T-helper 1 cell (primary cell): Measurements from ENCODE around the gene ERH.
"Not testable (repeated sequence)": the region's sequence is repeated elsewhere in the genome, so short reads cannot be mapped to it uniquely, and the experiment has no call there.

Experiments used
- DNase-seq, 5 donors: peaks; one replicate each; pipeline ENCODE4 v3.0.0-alpha.2; 2012 to 2020
- total RNA-seq, 4 donors: gene quantifications; one replicate each; lab custom pipeline; 2026; lab: John Stamatoyannopoulos, UW

ERH gene
- 25.1 to 34.7 (median 28.5) reads per million in 4 donors for total RNA-seq

DNA sequence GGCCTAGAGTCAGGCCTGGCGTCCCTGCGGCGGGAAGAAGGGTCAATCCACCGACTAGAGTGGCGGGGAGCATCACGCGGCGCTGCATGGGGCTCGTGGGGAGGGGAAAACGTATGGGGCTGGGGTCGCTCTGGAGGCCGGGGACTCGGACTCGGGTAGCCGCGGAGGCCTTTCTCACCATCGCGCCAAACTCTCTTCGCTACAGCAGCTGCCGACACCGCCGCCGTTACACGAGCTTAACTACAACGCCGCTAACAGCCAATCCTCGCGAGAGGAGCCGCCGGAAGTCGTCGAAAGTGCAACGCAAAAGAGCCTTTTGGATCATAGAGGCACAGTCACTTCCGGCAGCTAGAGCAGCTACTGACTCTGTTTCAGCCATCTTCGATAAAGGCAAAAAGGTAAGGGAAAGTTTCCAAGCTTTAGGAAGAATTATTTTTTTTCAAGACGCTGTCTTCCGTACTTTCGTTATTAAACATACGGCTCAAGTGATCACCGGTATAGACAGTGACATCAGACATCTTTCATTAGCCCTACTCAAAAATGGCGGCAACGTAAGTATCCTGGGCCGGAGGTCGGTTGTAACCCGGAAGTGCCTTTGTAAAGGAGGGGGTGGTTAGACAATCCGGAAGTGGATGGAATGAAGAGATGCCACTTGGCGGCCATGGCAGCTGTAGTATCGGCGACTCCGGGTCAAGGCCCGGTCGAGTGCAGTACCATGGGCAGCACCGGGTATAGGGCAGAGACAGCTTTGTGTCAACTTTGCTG, at the start of gene ERH, which contains the start of gene SLC39A9:
Gene ERH, minus strand, starts transcription at position 247 of the 765 bp plus-strand sequence. Its CDS starts 66 bp downstream, at position 181.
Gene SLC39A9, plus strand, starts transcription at position 640 of the 765 bp plus-strand sequence. CDS start 678 bp downstream, outside the sequence.
- peak; percentile 88 to 97 (median 92) for DNase-seq

DNA sequence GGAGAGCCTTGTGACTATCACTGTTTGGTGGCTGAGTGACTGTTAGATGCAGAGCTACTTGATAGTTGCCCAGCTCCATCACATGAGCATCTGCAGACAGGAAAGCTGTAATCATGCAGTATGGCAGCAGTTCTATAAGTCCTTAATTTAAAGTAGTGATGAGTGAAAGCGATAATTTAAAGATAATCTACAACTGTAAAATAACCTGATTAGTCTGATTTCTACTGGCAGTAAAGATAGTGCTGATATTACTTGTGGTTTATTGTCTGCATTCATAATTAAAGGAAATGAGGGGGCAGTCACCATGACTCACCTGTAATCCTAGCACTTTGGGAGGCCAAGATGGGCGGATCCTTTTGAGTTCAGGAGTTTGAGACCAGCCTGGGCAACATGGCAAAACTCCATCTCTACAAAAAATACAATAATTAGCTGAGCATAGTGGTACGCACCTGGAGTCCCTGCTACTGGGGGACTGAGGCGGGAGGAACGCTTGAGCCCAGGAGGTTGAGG, 45.3 kb upstream of the ERH start:
- DNase-seq, result no peak

DNA sequence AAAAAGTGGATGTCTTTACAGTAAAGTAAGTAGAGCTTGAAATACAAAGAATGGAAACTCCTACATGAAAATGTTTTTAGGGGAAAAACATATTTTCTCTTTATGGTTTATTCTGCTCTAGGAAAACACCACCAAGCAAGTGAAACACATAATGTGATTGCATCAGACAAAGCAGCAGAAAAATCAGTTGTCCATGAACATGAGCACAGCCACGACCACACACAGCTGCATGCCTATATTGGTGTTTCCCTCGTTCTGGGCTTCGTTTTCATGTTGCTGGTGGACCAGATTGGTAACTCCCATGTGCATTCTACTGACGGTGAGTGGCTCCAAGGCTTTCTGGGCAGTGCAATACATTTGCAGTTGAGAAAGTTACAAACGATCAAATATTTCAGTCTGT, 43.8 kb upstream of the ERH start:
- DNase-seq, result peak in 1 of 5 donors; percentile 19

DNA sequence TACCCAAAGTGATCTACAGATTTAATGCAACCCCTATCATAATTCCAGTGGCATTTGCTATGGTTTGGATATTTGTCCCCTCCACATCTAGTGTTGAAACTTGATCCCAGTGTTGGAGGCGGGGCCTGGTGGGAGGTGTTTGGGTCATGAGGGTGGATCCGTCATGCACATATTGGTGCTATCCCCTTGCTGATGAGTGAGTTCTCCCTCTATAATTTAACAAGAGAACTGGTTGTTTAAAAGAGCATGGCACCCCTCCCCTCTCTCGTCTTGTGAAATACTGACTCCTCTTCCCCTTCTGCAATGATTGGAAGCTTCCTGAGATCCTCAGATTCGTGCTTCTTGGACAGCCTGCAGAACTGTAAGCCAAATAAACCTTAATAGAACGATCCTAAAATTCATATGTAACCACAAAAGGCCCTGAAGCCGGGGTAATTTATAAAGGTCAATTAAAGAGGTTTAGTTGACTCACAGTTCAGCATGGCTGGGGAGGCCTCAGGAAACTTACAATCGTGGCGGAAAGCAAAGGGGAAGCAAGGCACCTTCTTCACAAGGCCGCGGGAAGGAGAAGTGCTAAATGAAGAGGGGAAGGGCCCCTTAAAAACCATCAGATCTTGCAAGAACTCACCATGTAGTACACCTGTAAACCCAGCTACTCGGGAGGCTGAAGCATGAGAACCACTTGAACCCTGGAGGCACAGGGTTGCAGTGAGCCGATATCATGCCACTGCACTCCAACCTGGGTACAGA, 41.6 kb upstream of the ERH start:
- DNase-seq, result no peak

DNA sequence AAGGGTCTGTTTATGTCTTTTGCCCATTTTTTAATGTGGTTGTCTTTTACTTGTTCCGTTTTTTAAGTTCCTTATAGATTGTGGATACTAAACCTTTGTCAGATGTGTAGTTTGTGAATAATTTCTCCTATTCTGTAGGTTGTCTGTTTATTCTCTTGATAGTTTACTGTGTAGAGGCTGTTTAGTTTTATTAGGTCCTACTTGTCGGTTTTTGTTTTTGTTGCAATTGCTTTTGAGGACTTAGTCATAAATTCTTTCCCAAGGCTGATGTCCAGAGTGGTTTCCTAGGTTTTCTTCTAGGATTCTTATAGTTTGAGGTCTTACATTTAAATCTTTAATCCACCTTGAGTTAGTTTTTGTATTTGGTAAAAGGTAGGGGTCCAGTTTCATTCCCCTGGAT, 34.3 kb upstream of the ERH start:
- no peak for DNase-seq

DNA sequence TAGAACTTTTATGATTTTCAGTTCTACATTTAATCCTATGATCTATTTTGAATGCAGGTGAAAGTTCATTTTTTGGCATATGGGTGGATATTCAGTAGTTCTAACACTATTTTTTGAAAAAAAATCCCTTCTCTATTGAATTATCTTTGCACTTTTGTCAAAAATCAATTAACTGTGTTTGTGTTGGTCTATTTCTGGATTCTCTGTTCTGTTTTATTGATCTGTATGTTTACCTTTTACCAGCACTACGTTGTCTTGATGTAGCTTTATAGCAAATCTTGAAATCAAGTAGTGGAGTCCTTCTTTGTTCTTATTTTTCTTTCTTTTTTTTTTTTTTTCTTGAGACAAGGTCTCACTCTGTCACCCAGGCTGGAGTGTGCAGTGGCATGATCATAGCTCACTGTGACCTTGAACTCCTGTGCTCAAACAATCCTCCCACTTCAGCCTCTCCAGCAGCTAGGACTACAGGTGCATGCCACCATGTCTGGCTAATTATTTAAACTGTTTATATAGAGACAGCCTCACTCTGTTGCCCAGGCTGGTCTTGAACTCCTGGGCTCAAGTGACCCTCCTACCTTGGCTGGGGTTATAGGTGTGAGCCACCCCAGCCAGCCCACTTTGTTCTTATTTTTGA, 32.3 kb upstream of the ERH start:
- no peak for DNase-seq

DNA sequence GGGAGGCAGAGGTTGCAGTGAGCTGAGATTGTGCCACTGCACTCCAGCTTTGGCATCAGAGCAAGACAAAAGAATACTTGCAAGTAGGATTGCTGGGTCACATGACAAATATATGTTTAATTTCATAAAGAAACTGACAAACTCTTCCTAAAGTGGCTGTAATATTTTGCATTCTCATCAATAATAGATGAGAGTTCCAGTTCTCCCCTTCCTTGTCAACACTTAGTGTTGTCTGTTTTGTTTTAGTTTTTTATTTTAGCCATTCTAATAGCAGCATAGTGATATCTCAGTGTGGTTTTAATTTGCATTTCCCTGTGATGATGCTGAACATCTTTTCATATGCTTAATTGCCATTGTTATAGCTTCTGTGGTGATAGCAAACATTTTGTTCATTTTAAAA, 31.5 kb upstream of the ERH start:
- no peak for DNase-seq

DNA sequence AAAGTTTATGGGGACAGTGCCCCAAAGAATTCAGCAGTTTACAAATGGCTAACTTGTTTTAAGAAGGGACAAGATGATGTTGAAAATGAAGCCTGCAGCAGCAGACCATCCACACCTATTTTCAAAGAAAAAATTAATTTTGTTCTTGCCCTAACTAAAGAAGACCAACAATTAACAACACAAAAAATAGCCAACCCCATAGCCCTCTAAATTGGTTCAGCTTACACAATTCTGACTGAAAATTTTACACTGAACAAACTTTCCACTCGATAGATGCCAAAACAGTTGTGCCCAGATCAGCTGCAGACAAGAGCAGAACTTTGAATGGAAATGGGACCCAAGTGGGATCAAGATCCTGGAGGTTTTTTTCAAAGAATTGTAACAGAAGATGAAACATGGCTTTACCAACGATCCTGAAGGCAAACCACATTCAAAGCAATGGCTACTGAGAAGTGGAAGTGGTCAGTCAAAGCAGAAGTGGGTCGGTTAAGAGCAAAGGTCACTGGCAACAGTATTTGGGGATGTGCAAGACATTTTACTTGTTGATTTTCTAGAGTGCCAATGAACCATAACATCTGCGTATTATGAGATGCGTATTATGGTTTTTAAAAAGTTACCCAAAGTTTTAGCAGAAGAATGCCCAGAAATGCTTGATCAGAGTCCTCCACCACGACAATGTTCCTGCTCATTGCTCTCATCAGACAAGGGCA, 30.3 kb upstream of the ERH start:
- DNase-seq, result no peak

DNA sequence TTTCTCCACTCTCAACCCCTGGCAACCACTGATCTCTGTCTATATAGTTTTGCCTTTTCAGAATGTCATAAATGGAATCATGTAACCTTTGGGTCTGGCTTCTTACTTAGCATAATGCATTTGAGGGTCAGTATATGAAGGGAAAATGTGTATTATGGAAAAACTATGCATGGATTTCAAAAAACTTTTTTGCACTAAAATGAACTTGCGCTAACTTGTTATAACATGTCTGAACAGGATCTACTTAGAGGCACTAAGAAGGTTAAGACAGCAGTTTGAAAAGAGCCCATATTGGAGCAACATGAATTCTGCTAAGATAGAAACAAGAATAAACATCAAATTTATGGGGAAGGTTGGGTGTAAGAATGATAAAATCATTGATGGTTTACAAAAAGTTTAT, 29.5 kb upstream of the ERH start:
- no peak for DNase-seq

DNA sequence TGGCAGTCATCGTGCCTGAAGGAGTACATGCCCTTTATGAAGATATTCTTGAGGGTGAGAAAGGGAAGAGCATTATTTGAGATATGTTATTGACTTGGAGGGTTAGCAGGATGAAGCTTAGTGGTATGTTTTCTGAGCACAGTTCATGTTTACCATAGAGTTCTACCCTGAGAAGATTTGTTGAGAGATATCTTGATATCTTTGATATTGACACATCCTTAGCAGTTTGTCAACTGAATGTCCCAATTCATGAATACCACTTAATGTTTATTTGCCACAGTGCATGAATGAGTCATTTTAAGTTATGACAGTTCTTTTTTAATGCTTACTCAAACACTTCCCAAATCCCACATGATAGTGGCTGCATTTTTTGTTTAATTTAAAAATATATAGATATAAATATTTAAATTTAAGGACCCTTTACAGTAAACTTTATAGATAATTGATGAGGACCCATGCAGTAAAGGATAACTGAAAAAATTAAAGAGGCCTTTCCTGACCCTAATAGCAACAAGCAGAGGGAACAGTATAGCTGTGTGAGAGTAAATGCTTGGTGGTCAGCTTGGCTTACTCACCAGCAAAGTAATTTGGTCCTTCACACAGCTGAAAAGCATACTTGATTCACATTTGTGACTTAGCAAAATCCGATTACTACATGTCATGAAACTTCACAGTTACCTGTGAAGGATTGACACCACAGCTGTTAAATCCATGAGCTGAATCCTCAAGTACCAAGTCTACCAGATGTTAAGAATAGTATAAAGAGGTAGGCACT, 26.2 kb upstream of the ERH start:
- no peak for DNase-seq

DNA sequence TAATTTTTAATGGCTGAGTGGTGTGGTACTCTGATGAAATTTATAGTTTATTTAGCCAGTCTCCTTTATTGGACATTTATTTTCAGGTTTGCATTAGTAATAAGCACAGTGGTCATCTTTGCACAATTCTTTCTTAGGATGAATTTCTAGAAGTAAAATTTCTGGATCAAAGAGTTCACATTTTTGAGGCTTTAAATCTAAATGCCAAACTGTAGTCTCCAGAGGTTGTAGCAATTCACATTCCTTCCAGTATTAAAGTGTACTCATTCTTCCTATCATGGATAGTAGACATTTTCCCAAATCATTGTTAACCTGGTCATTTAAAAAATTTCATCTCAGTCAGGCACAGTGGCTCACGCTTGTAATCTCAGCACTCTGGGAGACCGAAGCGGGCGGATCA, 25.2 kb upstream of the ERH start:
- no peak for DNase-seq

DNA sequence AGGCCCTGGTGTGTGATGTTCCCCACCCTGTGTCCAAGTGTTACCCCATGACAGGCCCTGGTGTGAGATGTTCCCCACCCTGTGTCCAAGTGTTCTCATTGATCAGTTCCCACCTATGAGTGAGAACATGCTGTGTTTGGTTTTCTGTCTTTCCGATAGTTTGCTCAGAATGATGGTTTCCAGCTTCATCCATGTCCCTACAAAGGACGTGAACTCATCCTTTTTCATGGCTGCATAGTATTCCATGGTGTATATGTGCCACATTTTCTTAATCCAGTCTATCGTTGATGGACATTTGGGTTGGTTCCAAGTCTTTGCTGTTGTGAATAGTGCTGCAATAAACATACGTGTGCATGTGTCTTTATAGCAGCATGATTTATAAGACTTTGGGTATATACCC, 18.0 kb upstream of the ERH start:
- not testable (repeated sequence) for DNase-seq

DNA sequence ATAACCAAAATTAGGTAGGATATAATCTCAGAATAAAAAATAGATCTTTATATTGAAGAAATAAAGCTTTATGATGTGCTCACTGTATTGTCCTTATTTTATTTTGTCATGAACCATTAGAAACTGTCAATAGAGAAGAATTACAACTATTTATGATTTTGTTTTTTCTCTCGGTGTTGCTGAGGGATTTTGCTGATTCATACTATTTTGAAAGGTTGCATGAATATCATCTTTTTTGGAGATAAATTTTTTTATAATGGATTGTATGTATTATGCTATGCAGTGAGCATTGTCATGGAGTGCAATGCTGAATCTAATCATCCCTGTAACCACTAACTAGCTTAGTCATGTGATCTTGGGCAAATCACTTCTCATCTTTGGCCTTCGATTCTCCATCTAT, 15.4 kb upstream of the ERH start:
- DNase-seq, result no peak

DNA sequence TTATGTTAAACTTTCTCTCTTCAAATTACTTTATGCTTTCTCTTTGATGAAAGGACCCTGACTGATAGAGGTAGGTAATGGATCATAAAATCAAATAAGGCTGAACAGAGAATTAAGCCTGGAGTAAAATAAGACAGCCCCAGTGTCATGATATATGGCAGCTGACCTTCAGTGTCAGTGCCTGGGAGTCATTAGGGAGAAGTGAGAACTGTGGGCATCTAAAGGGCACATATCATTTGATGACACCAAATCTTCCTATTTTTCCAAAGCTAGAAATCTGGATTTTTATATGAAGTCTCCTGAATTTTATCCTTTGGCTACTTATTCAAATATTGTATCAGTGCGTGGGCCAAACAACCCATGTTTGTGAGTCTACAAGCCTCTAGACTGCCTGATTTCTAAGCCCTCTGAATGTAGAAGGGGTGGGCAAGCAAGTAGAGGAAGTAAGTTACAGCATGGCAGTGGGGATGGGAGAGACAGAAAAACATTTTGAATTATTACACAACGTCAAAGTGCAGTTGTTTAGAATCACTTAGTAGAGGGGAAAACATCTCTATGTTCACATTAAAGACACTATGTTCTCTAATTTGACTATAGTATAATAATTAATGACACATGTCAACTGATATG, 10.3 kb upstream of the ERH start:
- no peak for DNase-seq

DNA sequence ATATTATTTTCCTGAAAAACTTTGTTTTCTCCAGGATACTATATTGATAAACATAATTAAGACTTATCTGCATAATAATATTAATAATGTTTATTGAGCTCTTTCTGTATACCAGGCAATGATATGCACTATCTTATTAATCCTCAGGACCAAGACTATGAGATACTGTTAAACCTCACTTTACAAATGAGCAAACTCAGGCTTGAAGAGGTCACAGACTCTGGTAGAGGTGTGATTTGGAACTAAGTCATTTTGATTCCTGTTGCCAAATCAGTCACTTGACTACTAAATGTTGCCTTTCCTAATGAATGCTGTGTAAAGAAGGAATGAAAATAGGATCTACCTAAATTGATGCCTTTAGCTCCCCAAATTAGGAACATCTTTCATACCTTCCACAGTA, 7.7 kb upstream of the ERH start:
- no peak for DNase-seq

DNA sequence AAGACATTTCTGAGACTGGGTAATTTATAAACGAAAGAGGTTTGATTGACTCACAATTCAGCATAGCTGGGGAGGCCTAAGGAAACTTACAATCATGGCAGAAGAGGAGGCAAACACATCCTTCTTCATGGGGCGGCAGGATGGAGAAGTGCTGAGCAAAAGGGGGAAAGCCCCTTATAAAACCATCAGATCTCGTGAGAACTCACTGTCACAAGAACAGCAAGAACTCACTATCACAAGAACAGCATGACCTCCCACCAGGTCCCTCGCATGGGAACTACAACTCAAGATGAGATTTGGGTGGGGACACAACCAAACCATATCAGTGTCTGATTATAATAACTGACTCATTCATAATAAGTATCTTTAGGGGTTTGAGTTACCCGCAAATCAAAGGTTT, 6.8 kb upstream of the ERH start:
- no peak for DNase-seq

DNA sequence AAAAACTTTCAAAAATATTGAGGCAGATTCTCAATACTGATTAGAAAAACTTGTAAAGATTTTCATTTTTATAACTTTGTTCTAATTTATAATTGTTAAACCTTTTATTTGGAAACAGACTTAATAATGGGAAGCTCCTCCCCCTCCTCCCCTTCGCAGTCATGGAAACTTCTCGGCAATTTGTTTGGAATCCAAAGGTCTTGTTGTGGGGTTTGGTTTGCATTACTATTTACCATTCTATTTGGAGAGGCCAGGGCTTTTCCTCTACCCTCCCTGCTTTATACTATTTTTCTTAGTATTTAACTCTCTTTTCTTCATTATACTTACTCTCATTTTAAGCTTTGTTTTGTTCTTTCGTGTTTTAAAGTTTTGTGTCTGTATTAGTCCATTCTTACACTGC, 6.4 kb upstream of the ERH start:
- DNase-seq, result no peak

DNA sequence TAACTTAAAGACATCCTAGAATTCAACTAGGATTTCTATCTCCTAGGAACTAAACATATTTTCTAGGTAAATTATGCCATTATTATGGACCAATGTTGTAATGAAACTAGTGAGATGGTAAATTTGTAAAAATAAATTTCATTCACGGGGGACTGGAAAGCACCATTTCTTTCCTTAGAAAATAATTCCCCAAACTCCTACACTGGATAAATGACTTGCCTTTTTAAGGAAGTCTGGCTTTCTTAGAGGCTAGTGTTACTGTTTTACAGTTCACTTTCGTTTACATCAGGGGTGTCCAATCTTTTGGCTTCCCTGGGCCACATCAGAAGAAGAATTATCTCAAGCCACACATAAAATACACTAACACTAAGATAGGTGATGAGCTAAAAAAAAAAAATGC, 3.7 kb upstream of the ERH start:
- no peak for DNase-seq

DNA sequence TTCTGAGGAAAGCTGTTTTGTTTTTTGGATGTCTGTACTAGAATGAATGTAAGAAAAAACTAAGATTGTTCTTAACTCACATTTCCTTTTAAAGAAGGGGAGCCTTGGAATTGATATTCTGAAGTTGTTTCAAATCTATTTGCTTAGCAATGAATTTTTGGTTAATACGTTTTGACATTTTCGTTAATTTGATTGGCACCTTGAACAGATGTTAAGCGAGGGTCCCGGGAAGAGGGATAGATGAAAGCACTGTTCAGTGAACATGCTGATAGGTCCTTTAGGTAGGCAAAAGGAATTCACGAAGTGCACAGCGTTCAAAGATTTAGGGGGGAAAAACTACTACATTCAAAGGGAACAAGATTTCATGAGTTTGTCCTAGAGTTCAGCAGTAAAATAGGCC, 2.1 kb upstream of the ERH start:
- no peak for DNase-seq

DNA sequence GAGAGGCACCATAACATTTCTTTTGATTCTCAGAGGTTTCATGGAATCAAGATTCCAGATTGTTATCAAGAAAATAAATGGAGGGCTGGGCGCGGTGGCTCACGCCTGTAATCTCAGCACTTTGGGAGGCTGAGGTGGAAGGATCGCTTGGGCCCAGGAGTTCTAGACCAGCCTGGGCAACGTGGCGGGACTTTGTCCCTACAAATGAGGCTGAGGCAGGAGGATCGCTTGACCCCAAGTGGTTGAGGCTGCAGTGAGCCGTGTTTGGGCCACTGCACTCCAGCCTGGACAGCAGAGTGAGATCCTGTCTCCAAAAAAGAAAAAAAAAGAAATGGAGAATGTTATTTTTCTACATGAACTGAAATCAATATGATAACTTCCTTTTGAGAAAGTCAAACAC, 1.7 kb upstream of the ERH start:
- DNase-seq, result no peak

DNA sequence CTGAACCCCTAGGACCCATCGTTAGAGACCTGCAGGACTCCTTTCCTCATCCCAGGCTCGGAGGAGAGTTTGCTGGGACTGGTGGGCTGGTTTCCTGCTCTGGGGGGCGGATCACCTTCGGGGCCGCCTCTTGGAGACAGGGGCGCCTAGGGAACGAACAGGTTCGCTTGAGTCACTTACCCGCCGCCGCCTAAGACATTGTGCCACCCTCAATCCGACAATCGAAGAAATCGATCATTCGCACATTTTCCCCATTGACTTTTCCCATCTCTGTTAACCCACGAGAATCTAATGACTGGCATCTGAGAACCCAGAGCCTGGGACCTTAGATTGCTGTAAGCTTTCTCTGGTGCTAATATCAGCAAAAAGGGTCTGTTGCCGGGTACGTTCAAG, 715 bp upstream of the ERH start:
- peak in 1 of 5 donors; percentile 8 for DNase-seq

DNA sequence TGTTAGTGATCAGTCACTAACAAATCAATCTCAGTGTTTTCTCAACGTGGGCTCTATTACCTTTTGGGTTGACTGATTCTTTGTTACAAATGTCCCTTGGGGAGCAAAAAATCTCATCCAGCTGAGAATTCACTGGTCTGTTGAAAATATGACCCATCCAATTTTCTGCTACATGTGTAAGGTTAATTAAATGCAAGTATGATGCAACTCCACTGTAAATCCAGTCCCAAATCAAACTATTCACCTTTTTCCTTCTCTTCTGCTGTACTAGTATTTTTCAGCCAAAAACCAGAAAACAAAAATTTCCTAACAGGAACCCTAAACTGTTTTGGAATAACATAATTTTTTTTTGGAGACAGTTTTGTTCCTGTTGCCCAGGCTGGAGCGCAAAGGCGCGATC, 2.2 kb downstream of the ERH start:
- DNase-seq, result no peak
